Measurements from ENCODE around the gene FGF19.

The FGF19 gene

DNA sequence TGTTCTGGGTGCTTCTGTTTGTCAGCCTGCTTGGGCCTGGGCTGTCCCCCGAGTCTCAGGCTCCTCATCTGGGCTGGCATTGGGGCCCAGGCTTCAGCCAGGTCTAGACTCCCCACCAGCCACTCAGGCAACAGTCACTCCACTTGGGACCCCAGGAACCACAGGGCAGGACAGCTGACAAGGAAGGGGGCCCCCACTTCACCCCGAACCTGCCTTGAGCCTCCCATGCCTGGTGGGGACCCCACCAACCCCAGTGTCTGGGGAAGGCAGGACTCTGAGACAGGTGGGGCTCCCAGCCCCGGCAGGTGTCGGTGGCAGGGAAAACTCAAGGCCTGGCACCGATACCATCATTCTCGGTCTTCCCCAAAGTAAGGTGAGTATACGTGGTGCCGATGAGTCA is 17.0 kb downstream of the FGF19 start:
- peaks cover 0 to 8% (median 2%) of the 10 kb centered on the region in 4 donors for H3K4me1 ChIP-seq
- H3K9me3 ChIP-seq, result no peaks in the 10 kb centered on the region
- H3K27me3 ChIP-seq, result peaks cover 0 to 26% of the 10 kb centered on the region in 2 donors
- H3K4me3 ChIP-seq, result no peak overlapping the region
- intact Hi-C loops (cut with DNase I; ENCODE audit: low total_unique reads), result loop anchor here (2.0 kb wide), 1 partner anchor 508 kb away; no protein-coding TSS in a partner anchor
- no peak for DNase-seq
- no peaks in the 10 kb centered on the region for H3K36me3 ChIP-seq
- TF ChIP-seq, protein P1, sequence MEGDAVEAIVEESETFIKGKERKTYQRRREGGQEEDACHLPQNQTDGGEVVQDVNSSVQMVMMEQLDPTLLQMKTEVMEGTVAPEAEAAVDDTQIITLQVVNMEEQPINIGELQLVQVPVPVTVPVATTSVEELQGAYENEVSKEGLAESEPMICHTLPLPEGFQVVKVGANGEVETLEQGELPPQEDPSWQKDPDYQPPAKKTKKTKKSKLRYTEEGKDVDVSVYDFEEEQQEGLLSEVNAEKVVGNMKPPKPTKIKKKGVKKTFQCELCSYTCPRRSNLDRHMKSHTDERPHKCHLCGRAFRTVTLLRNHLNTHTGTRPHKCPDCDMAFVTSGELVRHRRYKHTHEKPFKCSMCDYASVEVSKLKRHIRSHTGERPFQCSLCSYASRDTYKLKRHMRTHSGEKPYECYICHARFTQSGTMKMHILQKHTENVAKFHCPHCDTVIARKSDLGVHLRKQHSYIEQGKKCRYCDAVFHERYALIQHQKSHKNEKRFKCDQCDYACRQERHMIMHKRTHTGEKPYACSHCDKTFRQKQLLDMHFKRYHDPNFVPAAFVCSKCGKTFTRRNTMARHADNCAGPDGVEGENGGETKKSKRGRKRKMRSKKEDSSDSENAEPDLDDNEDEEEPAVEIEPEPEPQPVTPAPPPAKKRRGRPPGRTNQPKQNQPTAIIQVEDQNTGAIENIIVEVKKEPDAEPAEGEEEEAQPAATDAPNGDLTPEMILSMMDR (IDR thresholded peaks at IDR 0.05), result no peak
- no peak overlapping the region for H3K27ac ChIP-seq

DNA sequence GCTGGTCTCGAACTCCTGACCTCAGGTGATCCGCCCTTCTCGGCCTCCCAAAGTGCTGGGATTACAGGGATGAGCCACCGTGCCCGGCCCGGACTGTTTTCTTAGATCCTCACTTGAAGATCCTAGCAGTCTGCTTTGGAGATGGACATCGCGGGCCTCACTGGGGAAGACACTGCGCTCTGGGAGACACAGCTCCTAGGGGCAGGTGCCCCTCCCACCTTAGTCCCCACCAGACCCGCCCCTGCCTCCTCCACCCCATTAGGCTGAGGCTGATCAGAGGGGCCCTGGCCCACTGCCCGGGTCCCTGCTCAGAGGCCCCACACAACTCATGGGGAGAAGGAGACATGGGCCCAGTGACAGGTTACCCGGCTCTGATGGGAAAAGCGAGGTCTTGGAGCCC is 17.4 kb downstream of the FGF19 start:
- DNase-seq, result peak in 1 of 2 donors; percentile 63
- no peak overlapping the region for H3K27ac ChIP-seq
- H3K4me3 ChIP-seq, result no peak overlapping the region
- H3K36me3 ChIP-seq, result no peaks in the 10 kb centered on the region
- H3K9me3 ChIP-seq, result no peaks in the 10 kb centered on the region
- intact Hi-C loops (cut with DNase I; ENCODE audit: low total_unique reads), result loop anchor here (2.0 kb wide), 1 partner anchor 508 kb away; no protein-coding TSS in a partner anchor
- H3K27me3 ChIP-seq, result peaks cover 0 to 22% of the 10 kb centered on the region in 2 donors
- H3K4me1 ChIP-seq, result peaks cover 0 to 8% (median 2%) of the 10 kb centered on the region in 4 donors
- TF ChIP-seq, protein P1 (IDR thresholded peaks at IDR 0.05), result no peak

DNA sequence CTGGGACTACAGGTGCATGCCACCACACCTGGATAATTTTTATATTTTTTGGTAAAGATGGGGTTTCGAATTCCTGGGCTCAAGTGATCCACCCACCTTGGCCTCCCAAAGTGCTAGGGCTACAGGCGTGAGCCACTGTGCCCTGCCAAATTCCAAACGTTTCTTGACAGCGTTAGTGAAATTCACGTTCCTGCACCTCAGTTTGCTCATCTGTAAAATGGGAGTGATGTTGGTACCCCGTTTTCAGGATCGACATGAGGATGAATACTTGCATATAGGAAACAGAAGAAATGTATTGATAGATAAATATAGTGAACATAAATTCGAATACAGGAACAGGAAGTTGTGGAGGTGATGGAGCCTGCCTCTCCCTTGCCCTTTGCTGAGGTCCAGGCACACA is 18.5 kb downstream of the FGF19 start:
- H3K4me3 ChIP-seq, result no peak overlapping the region
- H3K27ac ChIP-seq, result no peak overlapping the region
- H3K36me3 ChIP-seq, result no peaks in the 10 kb centered on the region
- intact Hi-C loops (cut with DNase I; ENCODE audit: low total_unique reads), result no loop called here
- no peaks in the 10 kb centered on the region for H3K9me3 ChIP-seq
- H3K4me1 ChIP-seq, result peaks cover 0 to 8% (median 2%) of the 10 kb centered on the region in 4 donors
- peaks cover 0 to 11% of the 10 kb centered on the region in 2 donors for H3K27me3 ChIP-seq
- peak in 1 of 2 donors; percentile 38 for DNase-seq
- TF ChIP-seq, protein P1 (IDR thresholded peaks at IDR 0.05), result no peak

GRCh38 chr11:69684651-69685050 is 19.2 kb downstream of the FGF19 start:
- Histone ChIP-seq H3K27me3 (peaks cover 0 to 9% of the 10 kb centered on the region in 2 donors), H3K4me1 (peaks cover 0 to 8% (median 2%) of the 10 kb centered on the region in 4 donors), H3K9me3 (no peaks in the 10 kb centered on the region), H3K27ac (no peak overlapping the region), H3K4me3 (no peak overlapping the region), H3K36me3 (no peaks in the 10 kb centered on the region)
- TF ChIP-seq, protein P1 (IDR thresholded peaks at IDR 0.05), result no peak
- intact Hi-C loops (cut with DNase I; ENCODE audit: low total_unique reads), result no loop called here
- peak in 1 of 2 donors; percentile 51 for DNase-seq

DNA sequence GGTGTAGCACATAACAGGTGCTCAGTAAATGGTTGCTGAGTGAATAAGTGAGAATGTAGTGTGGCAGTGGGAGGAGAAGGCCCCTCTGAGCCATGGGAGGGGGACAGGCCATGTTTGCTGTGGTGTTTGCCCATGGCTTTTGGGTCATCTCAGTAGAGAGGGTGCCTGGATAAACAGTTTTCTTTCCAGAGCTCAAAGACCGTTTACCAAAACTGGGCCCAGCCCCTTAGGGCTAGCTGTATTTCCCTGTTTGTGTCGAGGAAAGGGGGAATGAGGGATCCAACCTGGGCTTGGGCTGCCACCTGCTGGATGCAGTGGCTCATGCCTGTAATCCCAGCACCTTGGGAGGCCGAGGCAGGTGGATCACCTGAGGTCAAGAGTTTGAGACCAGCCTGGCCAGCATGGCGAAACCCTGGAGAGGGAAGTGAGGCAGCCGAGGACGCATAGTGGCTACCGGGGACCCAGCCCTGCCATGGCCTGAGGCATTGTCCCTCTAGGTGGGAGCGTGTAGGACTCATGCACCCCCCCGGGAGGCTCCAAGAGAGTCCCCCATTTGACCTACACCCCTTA is 20.0 kb downstream of the FGF19 start:
- intact Hi-C loops (cut with DNase I; ENCODE audit: low total_unique reads), result no loop called here
- H3K4me3 ChIP-seq, result no peak overlapping the region
- H3K36me3 ChIP-seq, result no peaks in the 10 kb centered on the region
- no peak overlapping the region for H3K27ac ChIP-seq
- peaks cover 0 to 8% (median 2%) of the 10 kb centered on the region in 4 donors for H3K4me1 ChIP-seq
- peak in 1 of 2 donors; percentile 64 for DNase-seq
- TF ChIP-seq, protein P1 (IDR thresholded peaks at IDR 0.05), result no peak
- peaks cover 0 to 9% of the 10 kb centered on the region in 2 donors for H3K27me3 ChIP-seq
- H3K9me3 ChIP-seq, result no peaks in the 10 kb centered on the region

Measured in tibial artery (tissue), 4 donors.